ENCODE data around the gene KCTD19. TPM values are rescaled to one million over a fixed set of nuclear protein-coding genes. Genes with fewer than 3 reads are reported as not detected.

KCTD19 gene
- polyA plus RNA-seq, 1 experiment, result 0.25 TPM

DNA sequence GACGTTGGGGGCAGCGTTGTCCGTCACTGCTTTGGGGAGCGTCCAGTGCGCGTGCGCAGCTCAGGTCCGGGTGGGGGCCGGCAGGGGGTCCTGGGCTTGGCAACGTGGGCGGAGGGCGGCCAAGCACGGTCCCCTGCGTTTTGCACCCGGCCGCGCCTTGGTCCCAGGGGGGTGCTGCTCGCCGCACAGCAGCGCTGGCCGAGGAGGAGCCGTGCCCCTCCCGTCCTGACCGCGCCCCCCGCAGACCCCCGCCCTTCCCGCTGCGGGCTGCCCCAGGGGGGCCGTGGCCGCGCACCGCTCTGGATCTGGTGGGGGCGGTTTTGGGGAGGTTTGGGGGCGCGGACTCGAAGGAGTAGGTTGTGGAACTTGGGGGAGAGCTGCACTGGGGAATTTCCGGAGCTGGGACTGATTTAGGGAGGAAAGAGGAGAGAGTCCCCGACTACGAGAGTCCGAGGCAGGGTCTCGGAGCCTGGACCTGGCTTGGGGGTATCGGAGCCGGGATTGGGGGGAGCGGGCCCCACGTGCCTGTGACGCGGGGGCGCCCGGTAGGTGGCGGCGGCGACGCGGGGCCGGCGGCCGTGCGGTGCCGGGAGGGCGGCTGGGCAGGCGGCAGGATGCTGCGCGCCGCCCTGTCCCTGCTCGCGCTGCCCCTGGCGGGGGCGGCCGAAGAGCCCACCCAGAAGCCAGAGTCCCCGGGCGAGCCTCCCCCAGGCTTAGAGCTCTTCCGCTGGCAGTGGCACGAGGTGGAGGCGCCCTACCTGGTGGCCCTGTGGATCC lies 78.0 kb downstream of the KCTD19 start, which contains the start of gene SLC9A5:
TSS of gene SLC9A5 (plus strand) at position 579 of the 777 bp plus-strand sequence. CDS start at position 615, 36 bp downstream.
- TF ChIP-seq, protein P1, sequence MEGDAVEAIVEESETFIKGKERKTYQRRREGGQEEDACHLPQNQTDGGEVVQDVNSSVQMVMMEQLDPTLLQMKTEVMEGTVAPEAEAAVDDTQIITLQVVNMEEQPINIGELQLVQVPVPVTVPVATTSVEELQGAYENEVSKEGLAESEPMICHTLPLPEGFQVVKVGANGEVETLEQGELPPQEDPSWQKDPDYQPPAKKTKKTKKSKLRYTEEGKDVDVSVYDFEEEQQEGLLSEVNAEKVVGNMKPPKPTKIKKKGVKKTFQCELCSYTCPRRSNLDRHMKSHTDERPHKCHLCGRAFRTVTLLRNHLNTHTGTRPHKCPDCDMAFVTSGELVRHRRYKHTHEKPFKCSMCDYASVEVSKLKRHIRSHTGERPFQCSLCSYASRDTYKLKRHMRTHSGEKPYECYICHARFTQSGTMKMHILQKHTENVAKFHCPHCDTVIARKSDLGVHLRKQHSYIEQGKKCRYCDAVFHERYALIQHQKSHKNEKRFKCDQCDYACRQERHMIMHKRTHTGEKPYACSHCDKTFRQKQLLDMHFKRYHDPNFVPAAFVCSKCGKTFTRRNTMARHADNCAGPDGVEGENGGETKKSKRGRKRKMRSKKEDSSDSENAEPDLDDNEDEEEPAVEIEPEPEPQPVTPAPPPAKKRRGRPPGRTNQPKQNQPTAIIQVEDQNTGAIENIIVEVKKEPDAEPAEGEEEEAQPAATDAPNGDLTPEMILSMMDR (IDR thresholded peaks at IDR 0.05; ENCODE audit: low read depth, low read length), result no peak
- CTCF ChIA-PET, result interaction anchor here (3.0 kb wide), 1 partner anchor 12 kb away, joined by 14 read pairs; no protein-coding TSS in a partner anchor
- H3K27ac ChIP-seq (ENCODE audit: low read depth, low read length), result peak within 1 kb of the TSS; percentile 52
- POLR2A ChIA-PET, result interaction anchor here (0.6 to 1.5 kb wide), 3 partner anchors 21 to 164 kb away, joined by 3 to 12 read pairs (median 3); partner anchors contain the start of gene TMEM208
- no peaks in the 10 kb centered on the region; the same call in 1 of the 2 replicates for H3K9me3 ChIP-seq (ENCODE audit: control insufficient read depth, insufficient read depth, low read length)
- no peaks in the 10 kb centered on the region for H3K27me3 ChIP-seq (ENCODE audit: control insufficient read depth, insufficient read depth, low read length)
- DNase-seq (ENCODE audit: low read depth, low spot score), result no peak
- H3K4me3 ChIP-seq (ENCODE audit: low read depth, low read length), result peak within 1 kb of the TSS; percentile 67

DNA sequence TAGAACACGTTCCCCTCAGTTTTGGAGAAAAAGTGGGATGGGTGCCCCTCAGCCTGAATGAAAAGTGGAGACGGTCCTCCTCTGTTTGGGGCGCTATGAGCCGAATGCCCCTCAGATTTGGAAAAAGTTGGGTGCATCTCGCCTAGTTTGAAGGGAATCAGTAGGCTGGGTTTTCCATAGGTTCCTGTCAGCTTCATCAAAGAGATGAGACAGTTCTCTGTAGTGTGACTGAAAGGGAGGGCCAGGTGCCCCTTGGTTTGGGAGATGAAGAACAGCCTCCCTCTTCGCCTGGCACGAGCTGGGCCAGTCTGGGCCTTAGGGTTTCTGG lies 78.5 kb downstream of the KCTD19 start:
- ChIA-PET POLR2A (interaction anchor here (0.9 to 1.5 kb wide), 8 partner anchors 10 to 233 kb away, joined by 3 to 12 read pairs (median 4); partner anchors contain the start of genes ATP6V0D1 and TMEM208), CTCF (interaction anchor here (3.0 kb wide), 1 partner anchor 12 kb away, joined by 14 read pairs; no protein-coding TSS in a partner anchor)
- DNase-seq (ENCODE audit: low read depth, low spot score), result no peak
- TF ChIP-seq, protein P1 (IDR thresholded peaks at IDR 0.05; ENCODE audit: low read depth, low read length), result no peak
- H3K4me3 ChIP-seq (ENCODE audit: low read depth, low read length), result peak overlapping the region; percentile 67
- H3K27ac ChIP-seq (ENCODE audit: low read depth, low read length), result no peak overlapping the region
- no peaks in the 10 kb centered on the region for H3K27me3 ChIP-seq (ENCODE audit: control insufficient read depth, insufficient read depth, low read length)
- no peaks in the 10 kb centered on the region; the same call in 1 of the 2 replicates for H3K9me3 ChIP-seq (ENCODE audit: control insufficient read depth, insufficient read depth, low read length)

DNA sequence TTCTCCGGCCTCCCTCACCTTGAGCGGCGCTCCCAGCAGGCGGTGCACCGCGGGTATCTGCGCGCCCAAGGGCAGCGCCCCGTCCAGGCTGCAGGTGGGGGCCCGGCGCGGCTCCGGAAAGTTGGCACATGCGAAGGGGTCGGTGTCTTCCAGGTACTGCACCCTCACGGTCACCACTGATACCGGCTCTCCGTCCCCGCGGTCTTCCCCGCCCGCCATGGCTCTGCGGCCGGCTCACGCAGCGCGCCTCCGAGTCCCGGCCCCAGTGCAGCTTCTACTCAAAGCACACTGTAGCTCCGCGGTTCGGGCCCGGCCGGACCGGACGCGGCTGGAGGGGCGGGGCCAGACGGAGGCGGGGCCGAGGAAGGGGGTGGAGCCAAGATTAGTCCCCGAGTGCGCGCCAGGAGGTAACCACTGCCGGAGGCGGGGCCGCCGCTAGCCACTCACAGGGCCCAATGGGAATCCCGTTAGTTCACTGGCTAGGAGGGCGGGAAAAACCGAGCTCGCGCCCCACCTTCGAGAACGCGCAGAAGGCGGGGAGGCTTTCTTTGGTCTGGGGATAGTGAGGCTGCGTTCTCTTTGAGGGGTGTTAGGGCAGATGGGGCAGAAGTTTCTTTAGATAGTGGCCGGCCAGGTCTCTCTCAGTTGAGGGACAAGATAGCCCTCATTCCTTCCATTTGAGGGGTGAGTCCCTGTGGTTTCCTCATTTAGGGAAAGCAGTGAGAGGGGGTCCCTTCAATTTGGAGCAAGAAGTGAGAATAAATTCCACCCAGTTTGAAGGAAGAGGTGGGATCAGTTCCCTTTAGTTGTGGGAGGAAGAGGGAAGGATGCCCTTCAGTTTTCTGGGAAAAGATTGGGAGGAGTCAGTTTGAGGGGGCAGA lies 79.1 kb downstream of the KCTD19 start, which contains the start of gene FHOD1:
TSS of gene FHOD1 (minus strand) at position 290 of the 881 bp plus-strand sequence. CDS start at position 219, 71 bp downstream.
- CTCF ChIA-PET, result interaction anchor here (3.0 kb wide), 1 partner anchor 13 kb away, joined by 14 read pairs; no protein-coding TSS in a partner anchor
- Histone ChIP-seq H3K9me3 (ENCODE audit: control insufficient read depth, insufficient read depth, low read length) (no peaks in the 10 kb centered on the region; the same call in 1 of the 2 replicates), H3K4me3 (ENCODE audit: low read depth, low read length) (peak within 1 kb of the TSS; percentile 86), H3K27me3 (ENCODE audit: control insufficient read depth, insufficient read depth, low read length) (no peaks in the 10 kb centered on the region), H3K27ac (ENCODE audit: low read depth, low read length) (peak within 1 kb of the TSS; percentile 90)
- POLR2A ChIA-PET, result interaction anchor here (0.6 to 1.5 kb wide), 12 partner anchors 9 to 315 kb away, joined by 3 to 12 read pairs (median 4); partner anchors contain the start of genes ATP6V0D1, TMEM208 and TPPP3
- peak; percentile 79 for DNase-seq (ENCODE audit: low read depth, low spot score)
- TF ChIP-seq, protein P1 (IDR thresholded peaks at IDR 0.05; ENCODE audit: low read depth, low read length), result no peak

GRCh38 chr16:67246756-67247191 lies 79.8 kb downstream of the KCTD19 start:
- ChIA-PET CTCF (no interaction called here), POLR2A (interaction anchor here (0.7 to 1.5 kb wide), 15 partner anchors 9 to 234 kb away, joined by 3 to 12 read pairs (median 4); partner anchors contain the start of genes ATP6V0D1, TMEM208 and TPPP3)
- no peaks in the 10 kb centered on the region for H3K27me3 ChIP-seq (ENCODE audit: control insufficient read depth, insufficient read depth, low read length)
- H3K9me3 ChIP-seq (ENCODE audit: control insufficient read depth, insufficient read depth, low read length), result no peaks in the 10 kb centered on the region; the same call in 1 of the 2 replicates
- H3K4me3 ChIP-seq (ENCODE audit: low read depth, low read length), result peak overlapping the region; percentile 86
- DNase-seq (ENCODE audit: low read depth, low spot score), result no peak
- peak overlapping the region; percentile 90 for H3K27ac ChIP-seq (ENCODE audit: low read depth, low read length)
- TF ChIP-seq, protein P1 (IDR thresholded peaks at IDR 0.05; ENCODE audit: low read depth, low read length), result no peak

Data from AG04450 (cell line).